ENCODE data around the gene CST9. TPM values are rescaled to one million over a fixed set of nuclear protein-coding genes. Genes with fewer than 3 reads are reported as not detected.

Gene CST9
- total RNA-seq, 1 experiment from 2014 or later, result not detected

DNA sequence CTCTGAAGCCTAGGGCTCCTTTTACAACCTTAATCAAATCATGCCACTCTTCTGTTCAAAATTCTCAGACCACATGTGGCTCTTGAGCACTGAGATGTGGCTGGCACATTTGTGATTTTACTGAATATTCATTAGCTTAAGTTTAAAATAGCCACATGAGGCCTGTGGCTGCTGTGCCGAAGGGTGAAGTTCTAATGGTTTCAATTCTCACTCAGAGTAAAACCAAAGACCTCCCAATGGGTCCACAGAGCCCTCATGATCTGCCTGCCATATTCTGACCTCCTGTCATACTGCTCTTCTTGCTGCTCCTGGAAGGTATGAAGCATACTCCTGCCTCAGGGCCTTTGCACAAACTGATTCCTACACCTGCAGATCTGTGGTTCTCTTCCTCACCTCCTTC lies 39.9 kb upstream of the CST9 start:
- no peak for ATAC-seq
- H2AFZ ChIP-seq (ENCODE audit: low read length), result no peak overlapping the region

DNA sequence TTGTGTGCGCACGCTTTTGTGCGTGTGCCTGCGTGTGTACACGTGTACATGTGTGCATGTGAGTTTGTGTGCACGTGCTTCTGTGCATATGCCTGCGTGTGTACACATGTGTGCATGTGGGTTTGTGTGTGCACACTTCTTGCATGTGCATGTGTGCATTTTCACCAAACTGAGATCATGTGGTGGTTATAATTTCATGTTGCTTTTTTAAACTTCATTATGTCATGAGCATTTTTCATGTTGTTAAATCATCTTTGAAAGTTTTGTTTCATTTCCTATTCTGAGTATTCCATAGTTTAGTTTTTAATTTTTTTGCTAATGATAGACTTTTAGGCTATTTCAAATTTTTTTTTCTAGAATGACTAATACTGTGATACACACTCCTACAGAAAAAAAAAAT lies 38.4 kb upstream of the CST9 start:
- no peaks in the 10 kb centered on the region for H3K9me2 ChIP-seq (replicated peaks; ENCODE audit: low read length)
- CTCF ChIA-PET, result interaction anchor here (0.6 kb wide), 1 partner anchor 1030 kb away, joined by 8 read pairs; no protein-coding TSS in a partner anchor

More for the DNA sequence above, 39.9 kb upstream of the CST9 start:
- POLR2A ChIA-PET (ENCODE audit: unreplicated experiment), result no interaction called here
- Histone ChIP-seq H3K9me3 (ENCODE audit: low read length) (no peaks in the 10 kb centered on the region), H3F3A (ENCODE audit: low read length, unreplicated experiment) (no peaks in the 10 kb centered on the region), H3K4me1 (ENCODE audit: insufficient read depth, low read length) (peaks cover 12% of the 10 kb centered on the region), H3K4me3 (ENCODE audit: low read length) (no peak overlapping the region), H3K4me2 (ENCODE audit: low read length) (no peak overlapping the region), H3K27me3 (ENCODE audit: low read length) (no peaks in the 10 kb centered on the region), H3K9me2 (replicated peaks; ENCODE audit: low read length) (no peaks in the 10 kb centered on the region), H3K79me2 (ENCODE audit: low read length) (no peaks in the 10 kb centered on the region), H3K27ac (ENCODE audit: low read length) (no peak overlapping the region), H3K36me3 (ENCODE audit: low read depth, low read length) (no peaks in the 10 kb centered on the region), H3K9ac (ENCODE audit: low read length) (no peak overlapping the region), H4K20me1 (ENCODE audit: low read length) (no peaks in the 10 kb centered on the region)
- TF ChIP-seq EZH2 (IDR thresholded peaks at IDR 0.05; ENCODE audit: low read length, unreplicated experiment) (no peak), EZH2phosphoT487 (IDR thresholded peaks at IDR 0.05; ENCODE audit: borderline replicate concordance, low read length) (no peak)
- TF ChIP-seq, protein P1, sequence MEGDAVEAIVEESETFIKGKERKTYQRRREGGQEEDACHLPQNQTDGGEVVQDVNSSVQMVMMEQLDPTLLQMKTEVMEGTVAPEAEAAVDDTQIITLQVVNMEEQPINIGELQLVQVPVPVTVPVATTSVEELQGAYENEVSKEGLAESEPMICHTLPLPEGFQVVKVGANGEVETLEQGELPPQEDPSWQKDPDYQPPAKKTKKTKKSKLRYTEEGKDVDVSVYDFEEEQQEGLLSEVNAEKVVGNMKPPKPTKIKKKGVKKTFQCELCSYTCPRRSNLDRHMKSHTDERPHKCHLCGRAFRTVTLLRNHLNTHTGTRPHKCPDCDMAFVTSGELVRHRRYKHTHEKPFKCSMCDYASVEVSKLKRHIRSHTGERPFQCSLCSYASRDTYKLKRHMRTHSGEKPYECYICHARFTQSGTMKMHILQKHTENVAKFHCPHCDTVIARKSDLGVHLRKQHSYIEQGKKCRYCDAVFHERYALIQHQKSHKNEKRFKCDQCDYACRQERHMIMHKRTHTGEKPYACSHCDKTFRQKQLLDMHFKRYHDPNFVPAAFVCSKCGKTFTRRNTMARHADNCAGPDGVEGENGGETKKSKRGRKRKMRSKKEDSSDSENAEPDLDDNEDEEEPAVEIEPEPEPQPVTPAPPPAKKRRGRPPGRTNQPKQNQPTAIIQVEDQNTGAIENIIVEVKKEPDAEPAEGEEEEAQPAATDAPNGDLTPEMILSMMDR (conservative IDR thresholded peaks at IDR 0.05; ENCODE audit: low read depth, low read length), result no peak
- CTCF ChIA-PET, result no interaction called here
- BruUV-seq (replicated peaks), result no TSS peak
- intact Hi-C loops (cut with micrococcal nuclease), result no loop called here
- DNase-seq, result no peak

GRCh38 chr20:23643659-23644058 lies 37.9 kb upstream of the CST9 start:
- no peak overlapping the region for H3K4me2 ChIP-seq (ENCODE audit: low read length)
- intact Hi-C loops (cut with micrococcal nuclease), result no loop called here
- H3F3A ChIP-seq (ENCODE audit: low read length, unreplicated experiment), result no peaks in the 10 kb centered on the region
- H3K27me3 ChIP-seq (ENCODE audit: low read length), result no peaks in the 10 kb centered on the region
- no peak for TF ChIP-seq EZH2 (IDR thresholded peaks at IDR 0.05; ENCODE audit: low read length, unreplicated experiment)
- no peaks in the 10 kb centered on the region for H3K36me3 ChIP-seq (ENCODE audit: low read depth, low read length)
- ATAC-seq, result no peak
- CTCF ChIA-PET, result no interaction called here
- H3K4me3 ChIP-seq (ENCODE audit: low read length), result no peak overlapping the region
- no TSS peak for BruUV-seq (replicated peaks)
- no peak overlapping the region for H3K27ac ChIP-seq (ENCODE audit: low read length)
- no peak overlapping the region for H3K9ac ChIP-seq (ENCODE audit: low read length)
- no peaks in the 10 kb centered on the region for H3K9me2 ChIP-seq (replicated peaks; ENCODE audit: low read length)
- H4K20me1 ChIP-seq (ENCODE audit: low read length), result no peaks in the 10 kb centered on the region
- H3K4me1 ChIP-seq (ENCODE audit: insufficient read depth, low read length), result peaks cover 17% of the 10 kb centered on the region
- DNase-seq, result no peak
- H3K79me2 ChIP-seq (ENCODE audit: low read length), result no peaks in the 10 kb centered on the region
- H2AFZ ChIP-seq (ENCODE audit: low read length), result no peak overlapping the region
- POLR2A ChIA-PET (ENCODE audit: unreplicated experiment), result no interaction called here
- H3K9me3 ChIP-seq (ENCODE audit: low read length), result no peaks in the 10 kb centered on the region

More for the DNA sequence above, 38.4 kb upstream of the CST9 start:
- no peaks in the 10 kb centered on the region for H3K79me2 ChIP-seq (ENCODE audit: low read length)
- no peak overlapping the region for H3K9ac ChIP-seq (ENCODE audit: low read length)
- H3K36me3 ChIP-seq (ENCODE audit: low read depth, low read length), result no peaks in the 10 kb centered on the region
- H3K27me3 ChIP-seq (ENCODE audit: low read length), result no peaks in the 10 kb centered on the region
- ATAC-seq (no peak), DNase-seq (no peak)
- no peak overlapping the region for H2AFZ ChIP-seq (ENCODE audit: low read length)
- H3K4me2 ChIP-seq (ENCODE audit: low read length), result no peak overlapping the region
- H3K9me3 ChIP-seq (ENCODE audit: low read length), result no peaks in the 10 kb centered on the region
- H3K4me1 ChIP-seq (ENCODE audit: insufficient read depth, low read length), result peaks cover 17% of the 10 kb centered on the region
- H4K20me1 ChIP-seq (ENCODE audit: low read length), result no peaks in the 10 kb centered on the region
- H3K4me3 ChIP-seq (ENCODE audit: low read length), result no peak overlapping the region
- intact Hi-C loops (cut with micrococcal nuclease), result no loop called here
- BruUV-seq (replicated peaks), result no TSS peak
- H3F3A ChIP-seq (ENCODE audit: low read length, unreplicated experiment), result no peaks in the 10 kb centered on the region
- H3K27ac ChIP-seq (ENCODE audit: low read length), result no peak overlapping the region
- TF ChIP-seq EZH2phosphoT487 (IDR thresholded peaks at IDR 0.05; ENCODE audit: borderline replicate concordance, low read length) (no peak), EZH2 (IDR thresholded peaks at IDR 0.05; ENCODE audit: low read length, unreplicated experiment) (no peak)
- TF ChIP-seq, protein P1 (conservative IDR thresholded peaks at IDR 0.05; ENCODE audit: low read depth, low read length), result no peak
- POLR2A ChIA-PET (ENCODE audit: unreplicated experiment), result no interaction called here

Measured in PC-3 (cell line).